Ovary (tissue), 9 donors: ENCODE measurements around the gene PSKH1. TPM values are rescaled to one million over a fixed set of nuclear protein-coding genes. Genes with fewer than 3 reads are reported as not detected.

Source experiments
- DNase-seq, 5 donors: peaks; one replicate each; pipeline ENCODE4 v3.0.0-alpha.2; 2019 to 2020
- H3K27ac ChIP-seq, 2 donors: fragments of 200-600 bp; one replicate each; pipeline versions ENCODE4 v1.5.1 to v1.8.0; 2019 to 2022
- H3K27me3 ChIP-seq: fragments of 200-600 bp; one replicate; pipeline ENCODE4 v1.8.0; 2022
- H3K36me3 ChIP-seq: fragments of 200-600 bp; sonication (generic); one replicate; pipeline ENCODE4 v1.5.1; 2019
- H3K4me1 ChIP-seq: one replicate; pipeline ENCODE4 v1.8.1; 2013; ENCODE audit warnings: mild to moderate bottlenecking, moderate library complexity; ENCODE audit not compliant: insufficient read depth
- H3K4me3 ChIP-seq: fragments of 200-600 bp; sonication (generic); one replicate; pipeline ENCODE4 v1.5.1; 2017
- H3K9me3 ChIP-seq, 2 donors: fragments of 200-600 bp in 1 of 2; sonication (generic) in 1 of 2; one replicate each; pipeline versions ENCODE4 v1.5.1 to v1.8.1; 2013 to 2019; ENCODE audit warnings: mild to moderate bottlenecking in 1 of 2, moderate library complexity in 1 of 2
- EP300 ChIP-seq: sonication (generic); formaldehyde crosslinking; IDR thresholded peaks from one replicate; pipeline ENCODE4 v1.6.1; 2017; ENCODE audit warnings: antibody characterized with exemption
- POLR2A ChIP-seq: fragments of 450-650 bp; IDR thresholded peaks from one replicate; pipeline ENCODE4 v1.6.1; 2017; ENCODE audit warnings: antibody characterized with exemption, mild to moderate bottlenecking, moderate library complexity
- WGBS, 3 donors: extraction: QIAGEN DNeasy Blood & Tissue Kit in 1 of 3; methylation state at CpG; one replicate each; pipeline versions ENCODE4 v1.1.5 to v1.1.7; 2013 to 2017; 5-methylcytosine and 5-hydroxymethylcytosine counted together
- intact Hi-C, 4 donors: fragments of 100-400 bp; cut with DNase I; formaldehyde crosslinking; loops; one replicate each; pipeline versions ENCODE4 v1.11.0 to v1.15.1; 2022 to 2023
- polyA plus RNA-seq, 2 donors: library from polyadenylated mRNA; stranded (reverse); fragments of 200-250 nt in 1 of 2; fragments of 350-450 nt in 1 of 2; fragmentation: Illumina TruSeq in 1 of 2; extraction: RNeasy Lipid Tissue Mini Kit (QIAGEN cat#74804) in 1 of 2; gene quantifications; one replicate each; pipeline ENCODE4 v1.2.3, GENCODE V29; 2013 to 2014
- total RNA-seq, 7 donors: library from RNA; depleted of rRNA in 2 of 7; stranded (reverse); fragments of >200 nt in 2 of 7; fragmentation: NEBNext Ultra II Directional in 3 of 7; extraction: Animal tissue kit (Norgen Biotek cat#: 25700) in 3 of 7; gene quantifications; one replicate each; pipeline versions ENCODE4 v1.1.0 to v1.2.4, GENCODE V29; 2016 to 2023
- TF ChIP-seq, protein P1 (sequence below), 3 donors: fragments of 450-650 bp in 2 of 3; fragments of 200-600 bp in 1 of 3; IDR thresholded peaks; one replicate each; pipeline versions ENCODE4 v1.5.1 to v1.8.0; 2016 to 2022; ENCODE audit warnings: antibody characterized with exemption in 3 of 3, mild to moderate bottlenecking in 1 of 3
- donor health status: DM: no; HTN: no; CAD: no; lungs with moderate emphysema.
- donor health status: DM: no; HTN: no; CAD: no.
- donor health status: Bipolar disorder and iron deficiency.
- donor health status: DM: yes; HTN: yes; CAD: no.
- donor health status: DM: no; HTN: no; CAD: no.
- donor health status: DM: yes; HTN: yes; CAD: no.

PSKH1 gene
- total and polyA plus RNA-seq, 9 donors: 9.6 to 38.9 (median 26.6) TPM

DNA sequence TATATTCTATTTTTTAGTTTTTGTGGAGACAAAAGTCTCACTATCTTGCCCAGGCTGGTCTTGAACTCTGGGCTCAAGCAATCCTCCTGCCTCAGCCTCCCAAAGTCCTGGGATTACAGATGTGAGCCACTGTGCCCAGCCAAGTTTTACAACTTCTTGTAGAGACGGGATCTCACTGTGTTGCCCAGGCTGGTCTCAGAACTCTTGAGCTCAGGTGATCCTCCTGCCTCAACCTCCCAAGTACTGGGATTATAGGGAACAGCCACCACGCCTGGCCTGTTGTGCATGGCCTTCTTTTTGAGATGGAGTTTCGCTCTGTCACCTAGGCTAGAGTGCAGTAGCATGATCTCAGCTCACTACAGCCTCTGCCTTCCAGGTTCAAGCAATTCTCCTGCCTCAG is 39.4 kb upstream of the PSKH1 start:
- H3K36me3 ChIP-seq: no peaks in the 10 kb centered on the region
- no peaks in the 10 kb centered on the region for H3K27me3 ChIP-seq
- H3K9me3 ChIP-seq: no peaks in the 10 kb centered on the region
- no peak for DNase-seq
- H3K4me1 ChIP-seq: peaks cover 19% of the 10 kb centered on the region
- no peak for TF ChIP-seq EP300
- TF ChIP-seq, protein P1, sequence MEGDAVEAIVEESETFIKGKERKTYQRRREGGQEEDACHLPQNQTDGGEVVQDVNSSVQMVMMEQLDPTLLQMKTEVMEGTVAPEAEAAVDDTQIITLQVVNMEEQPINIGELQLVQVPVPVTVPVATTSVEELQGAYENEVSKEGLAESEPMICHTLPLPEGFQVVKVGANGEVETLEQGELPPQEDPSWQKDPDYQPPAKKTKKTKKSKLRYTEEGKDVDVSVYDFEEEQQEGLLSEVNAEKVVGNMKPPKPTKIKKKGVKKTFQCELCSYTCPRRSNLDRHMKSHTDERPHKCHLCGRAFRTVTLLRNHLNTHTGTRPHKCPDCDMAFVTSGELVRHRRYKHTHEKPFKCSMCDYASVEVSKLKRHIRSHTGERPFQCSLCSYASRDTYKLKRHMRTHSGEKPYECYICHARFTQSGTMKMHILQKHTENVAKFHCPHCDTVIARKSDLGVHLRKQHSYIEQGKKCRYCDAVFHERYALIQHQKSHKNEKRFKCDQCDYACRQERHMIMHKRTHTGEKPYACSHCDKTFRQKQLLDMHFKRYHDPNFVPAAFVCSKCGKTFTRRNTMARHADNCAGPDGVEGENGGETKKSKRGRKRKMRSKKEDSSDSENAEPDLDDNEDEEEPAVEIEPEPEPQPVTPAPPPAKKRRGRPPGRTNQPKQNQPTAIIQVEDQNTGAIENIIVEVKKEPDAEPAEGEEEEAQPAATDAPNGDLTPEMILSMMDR (IDR thresholded peaks at IDR 0.05): no peak
- TF ChIP-seq POLR2A: no peak
- WGBS, 3 donors: 98 to 100% (median 98%) methylated on average over 3 of the region's 3 CpGs
- H3K4me3 ChIP-seq: no peak overlapping the region
- intact Hi-C loops: no loop called here
- H3K27ac ChIP-seq: no peak overlapping the region

DNA sequence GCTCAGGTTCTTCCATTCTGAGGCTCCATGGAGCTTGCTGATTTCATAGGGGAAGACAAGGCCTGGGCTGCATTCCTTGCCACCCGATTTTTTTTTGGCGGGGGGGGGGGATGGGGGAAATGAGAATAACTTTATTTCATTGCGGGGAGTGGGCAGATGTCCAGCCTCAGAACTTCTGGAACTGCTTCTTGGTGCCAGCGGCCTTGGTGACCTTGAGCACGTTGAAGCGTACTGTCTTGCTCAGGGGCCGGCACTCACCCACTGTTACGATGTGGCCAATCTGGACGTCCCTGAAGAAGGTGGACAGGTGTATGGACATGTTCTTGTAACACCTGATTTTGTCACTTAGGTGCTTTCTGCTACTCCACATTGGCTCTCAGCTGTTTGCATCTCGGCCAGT is 37.3 kb upstream of the PSKH1 start:
- 29 to 61% (median 45%) methylated on average over 10 of the region's 10 CpGs for whole genome bisulfite sequencing, 3 donors
- DNase-seq: peak in 3 of 5 donors; percentile 33 to 53 (median 49)
- Histone ChIP-seq H3K4me1 (peaks cover 19% of the 10 kb centered on the region), H3K9me3 (no peaks in the 10 kb centered on the region), H3K27me3 (no peaks in the 10 kb centered on the region), H3K4me3 (no peak overlapping the region), H3K27ac (no peak overlapping the region), H3K36me3 (no peaks in the 10 kb centered on the region)
- TF ChIP-seq, protein P1 (IDR thresholded peaks at IDR 0.05): no peak
- no peak for TF ChIP-seq POLR2A
- TF ChIP-seq EP300: no peak
- intact Hi-C loops: no loop called here

DNA sequence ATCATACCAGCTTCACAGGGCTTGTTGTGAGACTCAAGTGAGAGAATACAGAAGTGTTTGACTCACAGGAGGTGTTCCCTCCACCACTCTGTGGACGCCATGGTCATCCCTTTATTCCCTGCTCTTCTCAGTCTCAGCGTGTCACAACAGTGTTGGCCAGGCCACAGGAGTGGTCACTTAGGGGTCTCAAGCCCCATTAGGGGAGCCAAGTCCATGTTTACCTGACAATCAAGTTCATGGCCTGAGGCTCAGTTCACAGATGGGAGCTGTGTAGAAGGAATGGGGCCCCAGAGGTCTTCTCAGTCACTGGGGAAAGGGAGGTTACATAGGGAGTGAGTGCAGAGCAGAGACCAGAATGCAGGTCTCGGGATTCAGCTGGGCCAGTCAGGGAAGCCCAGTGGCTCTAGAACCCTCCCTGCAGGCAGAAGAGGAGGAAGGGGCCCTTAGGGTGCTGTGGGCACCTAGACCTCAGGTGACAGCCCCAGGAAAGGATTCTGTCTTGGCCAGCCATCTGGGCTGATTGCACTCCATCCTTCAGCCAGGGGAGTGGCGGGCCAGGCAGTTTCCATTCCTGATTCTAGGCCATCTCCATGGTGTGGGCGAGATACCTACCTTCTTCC is 36.0 kb upstream of the PSKH1 start:
- 86 to 92% (median 91%) methylated on average over 5 of the region's 5 CpGs for WGBS, 3 donors
- Histone ChIP-seq H3K27ac (no peak overlapping the region), H3K4me3 (no peak overlapping the region), H3K9me3 (no peaks in the 10 kb centered on the region), H3K4me1 (peaks cover 19% of the 10 kb centered on the region), H3K36me3 (no peaks in the 10 kb centered on the region), H3K27me3 (no peaks in the 10 kb centered on the region)
- DNase-seq: no peak
- no peak for TF ChIP-seq POLR2A
- TF ChIP-seq, protein P1 (IDR thresholded peaks at IDR 0.05): no peak
- no peak for TF ChIP-seq EP300
- intact Hi-C loops: no loop called here

DNA sequence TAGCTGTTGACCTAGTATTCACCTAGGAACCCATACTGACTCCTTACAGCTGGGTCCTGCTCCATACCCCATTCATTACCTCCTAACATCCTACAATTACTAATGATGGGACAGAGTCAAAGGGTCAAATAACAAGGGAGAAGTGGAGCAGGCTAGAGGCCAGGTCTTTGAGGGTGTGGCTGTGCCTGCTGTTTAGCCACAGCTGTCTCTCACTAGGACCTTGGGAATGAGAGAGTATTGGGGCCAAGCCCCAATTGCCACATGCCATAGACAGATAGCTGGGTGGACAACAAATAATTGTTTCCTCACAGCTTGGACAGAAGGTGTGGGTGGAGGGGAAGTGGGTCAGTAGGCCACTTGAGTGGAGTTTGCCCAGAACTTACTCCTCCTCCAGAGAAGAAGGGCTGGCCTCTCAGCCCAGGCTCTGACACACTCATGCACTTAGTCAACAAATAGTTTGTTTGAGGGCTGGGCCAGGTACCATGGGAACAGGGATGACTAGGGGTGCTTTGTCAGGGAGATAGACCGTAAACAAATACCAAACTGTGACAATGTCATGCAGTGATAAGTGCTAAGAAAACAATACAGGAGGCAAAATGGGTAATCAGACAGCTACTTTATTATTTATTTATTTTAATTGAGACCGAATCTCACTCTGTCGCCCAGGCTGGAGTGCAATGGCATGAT is 35.4 kb upstream of the PSKH1 start:
- H3K4me1 ChIP-seq: peaks cover 19% of the 10 kb centered on the region
- H3K27me3 ChIP-seq: no peaks in the 10 kb centered on the region
- H3K27ac ChIP-seq: no peak overlapping the region
- intact Hi-C loops: no loop called here
- no peaks in the 10 kb centered on the region for H3K36me3 ChIP-seq
- WGBS, 3 donors: 68 to 80% (median 78%) methylated on average over 3 of the region's 3 CpGs
- TF ChIP-seq POLR2A: no peak
- no peak for TF ChIP-seq EP300
- TF ChIP-seq, protein P1 (IDR thresholded peaks at IDR 0.05): no peak
- no peak overlapping the region for H3K4me3 ChIP-seq
- H3K9me3 ChIP-seq: no peaks in the 10 kb centered on the region
- DNase-seq: peak in 1 of 5 donors; percentile 80
